NCI-H2107 treated with DMSO at 0.1 percent for 48 hours (cell line): ENCODE data around the gene CUEDC2.

ENCODE experiments used
- DNase-seq: peaks from one replicate; lab custom pipeline; 2025; ENCODE audit not compliant: unreplicated experiment; lab: John Stamatoyannopoulos, UW

CUEDC2 gene

GRCh38 chr10:102432162-102432950 is at the start of gene CUEDC2:
CUEDC2 (minus strand) TSS chr10:102432574; CDS start chr10:102425188, 7,386 bp downstream.
- DNase-seq = peak; percentile 52

GRCh38 chr10:102480396-102480795 is 48.0 kb upstream of the CUEDC2 start:
- no peak for DNase-seq

GRCh38 chr10:102479651-102480050 is 47.3 kb upstream of the CUEDC2 start:
- no peak for DNase-seq

GRCh38 chr10:102476466-102477141 is 44.2 kb upstream of the CUEDC2 start:
- DNase-seq = no peak

GRCh38 chr10:102475451-102476040 is 43.2 kb upstream of the CUEDC2 start:
- DNase-seq = no peak

GRCh38 chr10:102473445-102474331 is 41.3 kb upstream of the CUEDC2 start:
- no peak for DNase-seq

- DNase-seq = no peak
Observed at GRCh38 chr10:102470579-102471546, 38.5 kb upstream of the CUEDC2 start.

GRCh38 chr10:102468683-102469082 is 36.3 kb upstream of the CUEDC2 start:
- no peak for DNase-seq

- no peak for DNase-seq
Observed at GRCh38 chr10:102467971-102468438, 35.6 kb upstream of the CUEDC2 start.

GRCh38 chr10:102467318-102467717 is 34.9 kb upstream of the CUEDC2 start:
- DNase-seq = no peak

GRCh38 chr10:102465466-102465865 is 33.1 kb upstream of the CUEDC2 start:
- DNase-seq = no peak

- no peak for DNase-seq
Observed at GRCh38 chr10:102463983-102464382, 31.6 kb upstream of the CUEDC2 start.

- DNase-seq = no peak
Observed at GRCh38 chr10:102462512-102463054, 30.2 kb upstream of the CUEDC2 start.

- peak; percentile 68 for DNase-seq
Observed at GRCh38 chr10:102461187-102462054, 29.0 kb upstream of the CUEDC2 start.

GRCh38 chr10:102460836-102461186 is 28.4 kb upstream of the CUEDC2 start:
- peak; percentile 68 for DNase-seq

- DNase-seq = no peak
Observed at GRCh38 chr10:102458656-102459055, 26.3 kb upstream of the CUEDC2 start.

- no peak for DNase-seq
Observed at GRCh38 chr10:102457591-102458150, 25.3 kb upstream of the CUEDC2 start.

GRCh38 chr10:102455893-102456471 is 23.6 kb upstream of the CUEDC2 start:
- no peak for DNase-seq
